SKM-1 treated with dmso at 0.1 percent for 144 hours (cell line): Measurements from ENCODE around the gene NMNAT1.
"Not testable (repeated sequence)": the region's sequence is repeated elsewhere in the genome, so short reads cannot be mapped to it uniquely, and the experiment has no call there.

ENCODE experiments used
- DNase-seq: peaks from one replicate; lab custom pipeline; 2025; ENCODE audit not compliant: unreplicated experiment; lab: John Stamatoyannopoulos, UW

NMNAT1 gene

GRCh38 chr1:10014016-10014415 is 70.7 kb downstream of the NMNAT1 start:
- no peak for DNase-seq

- no peak for DNase-seq
These were observed 76.3 kb downstream of the NMNAT1 start for GRCh38 chr1:10019561-10019960.

- DNase-seq, result no peak
These were observed 76.8 kb downstream of the NMNAT1 start for GRCh38 chr1:10020086-10020485.

GRCh38 chr1:10020678-10021077 is 77.4 kb downstream of the NMNAT1 start:
- not testable (repeated sequence) for DNase-seq

GRCh38 chr1:10021992-10022391 is 78.7 kb downstream of the NMNAT1 start:
- not testable (repeated sequence) for DNase-seq

GRCh38 chr1:10022656-10023055 is 79.4 kb downstream of the NMNAT1 start:
- DNase-seq, result no peak

GRCh38 chr1:10025354-10025753 is 82.1 kb downstream of the NMNAT1 start:
- no peak for DNase-seq

GRCh38 chr1:10027027-10027426 is 83.8 kb downstream of the NMNAT1 start:
- no peak for DNase-seq

GRCh38 chr1:10028956-10029500 is 85.8 kb downstream of the NMNAT1 start:
- peak; percentile 68 for DNase-seq

GRCh38 chr1:10031461-10031860 is 88.2 kb downstream of the NMNAT1 start:
- DNase-seq, result no peak

- peak; percentile 96 for DNase-seq
These were observed 89.5 kb downstream of the NMNAT1 start, which contains the start of gene UBE4B for GRCh38 chr1:10032590-10033358. Gene UBE4B, plus strand, starts transcription at chr1:10032958. Its CDS starts 713 bp downstream, at chr1:10033671.

GRCh38 chr1:10033359-10033845 is 90.1 kb downstream of the NMNAT1 start:
- DNase-seq, result peak; percentile 30
